ENCODE results near the gene MYOZ3.

Gene MYOZ3

GRCh38 chr5:150659360-150660107 is 1.5 kb upstream of the MYOZ3 start:
- no peak for FAIRE-seq

- FAIRE-seq: no peak
These were observed 781 bp upstream of the MYOZ3 start for GRCh38 chr5:150660108-150660831.

GRCh38 chr5:150661821-150662596 is 958 bp downstream of the MYOZ3 start:
- no peak for FAIRE-seq

- FAIRE-seq: no peak
These were observed 1.9 kb downstream of the MYOZ3 start for GRCh38 chr5:150662731-150663516.

- no peak for FAIRE-seq
These were observed 2.9 kb downstream of the MYOZ3 start for GRCh38 chr5:150663936-150664335.

- no peak for FAIRE-seq
These were observed 4.0 kb downstream of the MYOZ3 start for GRCh38 chr5:150665044-150665443.

- no peak for FAIRE-seq
These were observed 9.4 kb downstream of the MYOZ3 start for GRCh38 chr5:150670275-150670947.

- no peak for FAIRE-seq
These were observed 9.9 kb downstream of the MYOZ3 start for GRCh38 chr5:150670948-150671310.

- no peak for FAIRE-seq
These were observed 10.6 kb downstream of the MYOZ3 start for GRCh38 chr5:150671509-150672236.

GRCh38 chr5:150672237-150672883 is 11.3 kb downstream of the MYOZ3 start:
- no peak for FAIRE-seq

- FAIRE-seq: no peak
These were observed 11.8 kb downstream of the MYOZ3 start for GRCh38 chr5:150672884-150673275.

- no peak for FAIRE-seq
These were observed 13.3 kb downstream of the MYOZ3 start for GRCh38 chr5:150674341-150674821.

- FAIRE-seq: no peak
These were observed 14.0 kb downstream of the MYOZ3 start for GRCh38 chr5:150675069-150675468.

GRCh38 chr5:150676578-150676977 is 15.5 kb downstream of the MYOZ3 start:
- no peak for FAIRE-seq

GRCh38 chr5:150689120-150689519 is 28.1 kb downstream of the MYOZ3 start:
- no peak for FAIRE-seq

- no peak for FAIRE-seq
These were observed 29.7 kb downstream of the MYOZ3 start for GRCh38 chr5:150690760-150691159.

GRCh38 chr5:150692276-150692675 is 31.2 kb downstream of the MYOZ3 start:
- no peak for FAIRE-seq

- FAIRE-seq: no peak
These were observed 33.6 kb downstream of the MYOZ3 start for GRCh38 chr5:150694612-150695011.

GRCh38 chr5:150700246-150700593 is 39.2 kb downstream of the MYOZ3 start:
- no peak for FAIRE-seq

GRCh38 chr5:150700594-150701377 is 39.7 kb downstream of the MYOZ3 start, which contains the start of gene RBM22:
Gene RBM22 (minus strand): TSS chr5:150701062. CDS start chr5:150700985, 77 bp downstream.
- FAIRE-seq: no peak

All from colon (tissue), 2 donors.